Renal pelvis (tissue), 4 donors: ENCODE results near the gene TMX3. TPM values are rescaled to one million over a fixed set of nuclear protein-coding genes. Genes with fewer than 3 reads are reported as not detected.

Source experiments
- DNase-seq: peaks from one replicate; pipeline ENCODE4 v3.0.0-alpha.2; 2013
- polyA plus RNA-seq, 3 donors: library from polyadenylated mRNA; unstranded; fragments of 120-200 nt; gene quantifications; one replicate each; pipeline ENCODE4 v1.2.1, GENCODE V29; 2013; ENCODE audit not compliant: insufficient read length in 3 of 3

Gene TMX3
- polyA plus RNA-seq, 3 donors = 49.9 to 81.4 (median 74.0) TPM

- no peak for DNase-seq
Measured at GRCh38 chr18:68640861-68641260, 74.0 kb downstream of the TMX3 start.

- DNase-seq = no peak
Measured at GRCh38 chr18:68638613-68639012, 76.3 kb downstream of the TMX3 start.

- DNase-seq = no peak
Measured at GRCh38 chr18:68627812-68628211, 87.1 kb downstream of the TMX3 start.

Other genes starting within 250 kb of the TMX3 start
- 1 to 10 TPM; 6.1 to 8.6 (median 6.2) TPM for gene CCDC102B, start 83.0 kb upstream of the TMX3 start, polyA plus RNA-seq